IMR-90 (cell line): ENCODE measurements around the gene SLC44A1. TPM values are rescaled to one million over a fixed set of nuclear protein-coding genes. Genes with fewer than 3 reads are reported as not detected.

ENCODE experiments used
- ATAC-seq: fragments of 200-7000 bp; cut with Tn5 transposase; 2 replicates; pipeline ENCODE4 v1.9.1; 2020; ENCODE audit warnings: low read depth, mild to moderate bottlenecking, moderate library complexity
- BruUV-seq: library from RNA; stranded (reverse); fragments of 400-500 nt; replicated peaks from 2 replicates; lab custom pipeline; 2021; lab: Mats Ljungman, UMichigan
- CTCF ChIA-PET: fragments of 300-600 bp; formaldehyde crosslinking; extraction: SDS; loops from one replicate; lab custom pipeline; 2021; ENCODE audit warnings: antibody characterized with exemption; lab: Yijun Ruan, JAX
- POLR2A ChIA-PET: fragments of 300-600 bp; sonication (Branson Sonifier 250); formaldehyde crosslinking; loops from one replicate; lab custom pipeline; 2022; ENCODE audit warnings: antibody characterized with exemption; ENCODE audit not compliant: unreplicated experiment; lab: Charles Lee
- DNase-seq: peaks from one replicate; pipeline ENCODE4 v3.0.0; 2013
- H2AFZ ChIP-seq: replicated peaks from 2 replicates; pipeline ENCODE3; 2013; ENCODE audit warnings: low read length, mild to moderate bottlenecking; ENCODE audit not compliant: poor library complexity
- H2AK5ac ChIP-seq: 2 replicates; pipeline ENCODE4 v1.6.1; 2013; ENCODE audit warnings: low read depth, low read length, inconsistent platforms
- H2AK9ac ChIP-seq: replicated peaks from 2 replicates; pipeline ENCODE3; 2013; ENCODE audit warnings: mild to moderate bottlenecking, low read depth, low read length, moderate library complexity; ENCODE audit not compliant: poor library complexity
- H2BK120ac ChIP-seq: 2 replicates; pipeline ENCODE4 v1.6.1; 2013; ENCODE audit warnings: low read depth, low read length, inconsistent platforms
- H2BK15ac ChIP-seq: 3 replicates; pipeline ENCODE4 v1.6.1; 2013; ENCODE audit warnings: low read depth, low read length, inconsistent platforms
- H2BK20ac ChIP-seq: 2 replicates; pipeline ENCODE4 v1.6.1; 2013; ENCODE audit warnings: low read depth, mild to moderate bottlenecking, inconsistent platforms, low read length, moderate library complexity
- H2BK5ac ChIP-seq: 2 replicates; pipeline ENCODE4 v1.6.1; 2013; ENCODE audit warnings: mild to moderate bottlenecking, low read depth, low read length, inconsistent platforms; ENCODE audit not compliant: poor library complexity, severe bottlenecking
- H3K14ac ChIP-seq: replicated peaks from 2 replicates; pipeline ENCODE4 v1.6.1; 2013; ENCODE audit warnings: low read depth, low read length, inconsistent platforms
- H3K18ac ChIP-seq: 2 replicates; pipeline ENCODE4 v1.6.1; 2013; ENCODE audit warnings: low read depth, low read length, control low read depth
- H3K23ac ChIP-seq: 2 replicates; pipeline ENCODE4 v1.6.1; 2013; ENCODE audit warnings: low read depth, low read length, inconsistent platforms
- H3K27ac ChIP-seq: 2 replicates; pipeline ENCODE4 v1.5.1; 2013; ENCODE audit warnings: mild to moderate bottlenecking, control low read depth, low read length; ENCODE audit not compliant: insufficient read depth
- H3K27me3 ChIP-seq: 2 replicates; pipeline ENCODE4 v1.6.1; 2013; ENCODE audit warnings: low read length; ENCODE audit not compliant: control insufficient read depth, insufficient read depth
- H3K36me3 ChIP-seq: 2 replicates; pipeline ENCODE4 v1.6.1; 2013; ENCODE audit warnings: low read length, mixed read lengths; ENCODE audit not compliant: control insufficient read depth, insufficient read depth
- H3K4ac ChIP-seq: 2 replicates; pipeline ENCODE4 v1.6.1; 2013; ENCODE audit warnings: low read depth, low read length, inconsistent platforms
- H3K4me1 ChIP-seq: 2 replicates; pipeline ENCODE4 v1.6.1; 2013; ENCODE audit warnings: low read length, mixed read lengths; ENCODE audit not compliant: control insufficient read depth, insufficient read depth
- H3K4me2 ChIP-seq: 2 replicates; pipeline ENCODE4 v1.6.1; 2013; ENCODE audit warnings: low read depth, mild to moderate bottlenecking, control low read depth, low read length, moderate library complexity
- H3K4me3 ChIP-seq: 2 replicates; pipeline ENCODE4 v1.5.1; 2013; ENCODE audit warnings: low read depth, mild to moderate bottlenecking, control low read depth, low read length, moderate library complexity; ENCODE audit not compliant: insufficient read depth
- H3K56ac ChIP-seq: 2 replicates; pipeline ENCODE4 v1.6.1; 2013; ENCODE audit warnings: low read length, inconsistent platforms; ENCODE audit not compliant: insufficient read depth; ENCODE audit errors: extremely low read depth
- H3K79me1 ChIP-seq, 2 experiments: 2 replicates each; pipeline ENCODE4 v1.6.1; 2013; ENCODE audit warnings: low read length in 2 of 2, inconsistent platforms in 1 of 2, low read depth in 1 of 2
- H3K9ac ChIP-seq: 2 replicates; pipeline ENCODE4 v1.6.1; 2013; ENCODE audit warnings: low read depth, low read length, control low read depth
- H3K9me1 ChIP-seq: 2 replicates; pipeline ENCODE4 v1.6.1; 2013; ENCODE audit warnings: low read length, inconsistent platforms; ENCODE audit not compliant: insufficient read depth
- H3K9me3 ChIP-seq: 2 replicates; pipeline ENCODE4 v1.6.1; 2013; ENCODE audit warnings: low read length; ENCODE audit not compliant: control insufficient read depth, insufficient read depth
- H4K20me1 ChIP-seq: 2 replicates; pipeline ENCODE4 v1.6.1; 2013; ENCODE audit warnings: low read length, inconsistent platforms; ENCODE audit not compliant: insufficient read depth
- H4K5ac ChIP-seq: 2 replicates; pipeline ENCODE4 v1.6.1; 2013; ENCODE audit warnings: mild to moderate bottlenecking, low read depth, low read length, control low read depth
- H4K8ac ChIP-seq, 2 experiments: 2 replicates each; pipeline ENCODE4 v1.6.1; 2013; ENCODE audit warnings: low read depth in 2 of 2, low read length in 2 of 2, control low read depth in 1 of 2, inconsistent platforms in 1 of 2
- H4K91ac ChIP-seq: 2 replicates; pipeline ENCODE4 v1.6.1; 2013; ENCODE audit warnings: low read depth, low read length, inconsistent platforms; ENCODE audit not compliant: insufficient read depth
- BHLHE40 ChIP-seq: fragments of 150-350 bp; IDR thresholded peaks from 2 replicates; pipeline ENCODE4 v1.6.1; 2016; ENCODE audit warnings: mild to moderate bottlenecking, low read depth, low read length
- CEBPB ChIP-seq: IDR thresholded peaks from 2 replicates; pipeline ENCODE4 v1.6.1; 2012; ENCODE audit warnings: low read depth, low read length, improper control_type of control experiment
- FOS ChIP-seq: fragments of 150-350 bp; IDR thresholded peaks from 2 replicates; pipeline ENCODE4 v1.6.1; 2016; ENCODE audit warnings: low read depth, low read length
- MAFK ChIP-seq: IDR thresholded peaks from 2 replicates; pipeline ENCODE4 v1.6.1; 2012; ENCODE audit warnings: low read depth, low read length, improper control_type of control experiment
- MAZ ChIP-seq: IDR thresholded peaks from 2 replicates; pipeline ENCODE4 v1.6.1; 2012; ENCODE audit warnings: low read depth, mild to moderate bottlenecking, low read length, improper control_type of control experiment, moderate library complexity, borderline replicate concordance
- MXI1 ChIP-seq: IDR thresholded peaks from 2 replicates; pipeline ENCODE4 v1.6.1; 2012; ENCODE audit warnings: low read depth, mild to moderate bottlenecking, low read length, moderate library complexity, borderline replicate concordance
- NFE2L2 ChIP-seq: fragments of 150-350 bp; IDR thresholded peaks from 2 replicates; pipeline ENCODE4 v1.6.1; 2016; ENCODE audit warnings: low read depth, mild to moderate bottlenecking, low read length
- POLR2A ChIP-seq: IDR thresholded peaks from 2 replicates; pipeline ENCODE4 v1.6.1; 2012; ENCODE audit warnings: mild to moderate bottlenecking, low read depth, low read length
- RAD21 ChIP-seq: IDR thresholded peaks from 2 replicates; pipeline ENCODE4 v1.6.1; 2012; ENCODE audit warnings: low read length, improper control_type of control experiment
- RCOR1 ChIP-seq: IDR thresholded peaks from 2 replicates; pipeline ENCODE4 v1.6.1; 2012; ENCODE audit warnings: mild to moderate bottlenecking, low read length, improper control_type of control experiment; ENCODE audit not compliant: insufficient replicate concordance
- RFX5 ChIP-seq: IDR thresholded peaks from 2 replicates; pipeline ENCODE4 v1.8.0; 2012; ENCODE audit warnings: low read depth, mild to moderate bottlenecking, low read length, moderate library complexity
- SMC3 ChIP-seq: fragments of 150-350 bp; IDR thresholded peaks from 2 replicates; pipeline ENCODE4 v1.6.1; 2016; ENCODE audit warnings: low read depth, mild to moderate bottlenecking, antibody characterized with exemption, low read length, moderate library complexity
- WGBS, 2 experiments: methylation state at CpG; one replicate each; pipeline versions ENCODE4 v1.1.5 to v1.1.7; 2013; ENCODE audit warnings: missing lambda C conversion rate in 2 of 2; ENCODE audit not compliant: insufficient read length in 1 of 2; ENCODE audit errors: extremely low coverage in 2 of 2; 5-methylcytosine and 5-hydroxymethylcytosine counted together
- dilution Hi-C: fragments of 300-500 bp; cut with HindIII; formaldehyde crosslinking; loops from one replicate; pipeline ENCODE4 v1.14.3; 2018; ENCODE audit warnings: low sequenced_read_pairs; ENCODE audit not compliant: unreplicated experiment
- in situ Hi-C: fragments of 300-500 bp; cut with MboI; formaldehyde crosslinking; loops from 3 replicates; pipeline ENCODE4 v1.14.3; 2019; ENCODE audit warnings: low sequenced_read_pairs, inconsistent platforms, mixed read lengths
- intact Hi-C: fragments of 100-400 bp; cut with micrococcal nuclease; formaldehyde crosslinking; loops from 2 replicates; pipeline ENCODE4 v1.10.0; 2022
- polyA plus RNA-seq, 3 experiments: library from polyadenylated mRNA; depleted of rRNA; stranded (reverse); fragments of >200 nt; gene quantifications; 2 replicates each; pipeline ENCODE4 v1.2.3, GENCODE V29; 2012; ENCODE audit warnings: low replicate concordance in 1 of 3
- total RNA-seq: library from RNA; depleted of rRNA; stranded (reverse); fragments of >200 nt; gene quantifications from 2 replicates; pipeline ENCODE4 v1.2.3, GENCODE V29; 2012
- TF ChIP-seq, protein P1 (sequence below): conservative IDR thresholded peaks from 2 replicates; pipeline ENCODE4 v1.5.1; 2012; ENCODE audit warnings: mild to moderate bottlenecking, low read depth, low read length, improper control_type of control experiment
- TF ChIP-seq, protein P2 (sequence below): fragments of 150-350 bp; IDR thresholded peaks from 2 replicates; pipeline ENCODE4 v1.6.1; 2017; ENCODE audit warnings: mild to moderate bottlenecking, antibody characterized with exemption, low read length, low read depth
- TF ChIP-seq, protein P3 (sequence below): fragments of 150-350 bp; IDR thresholded peaks from 2 replicates; pipeline ENCODE4 v1.6.1; 2016; ENCODE audit warnings: low read depth, mild to moderate bottlenecking, low read length, moderate library complexity, borderline replicate concordance

SLC44A1 gene
- total and polyA plus RNA-seq, 2 of the 4 experiments (the other 2 are of a cell fraction) = 5.2 to 21.7 TPM

DNA sequence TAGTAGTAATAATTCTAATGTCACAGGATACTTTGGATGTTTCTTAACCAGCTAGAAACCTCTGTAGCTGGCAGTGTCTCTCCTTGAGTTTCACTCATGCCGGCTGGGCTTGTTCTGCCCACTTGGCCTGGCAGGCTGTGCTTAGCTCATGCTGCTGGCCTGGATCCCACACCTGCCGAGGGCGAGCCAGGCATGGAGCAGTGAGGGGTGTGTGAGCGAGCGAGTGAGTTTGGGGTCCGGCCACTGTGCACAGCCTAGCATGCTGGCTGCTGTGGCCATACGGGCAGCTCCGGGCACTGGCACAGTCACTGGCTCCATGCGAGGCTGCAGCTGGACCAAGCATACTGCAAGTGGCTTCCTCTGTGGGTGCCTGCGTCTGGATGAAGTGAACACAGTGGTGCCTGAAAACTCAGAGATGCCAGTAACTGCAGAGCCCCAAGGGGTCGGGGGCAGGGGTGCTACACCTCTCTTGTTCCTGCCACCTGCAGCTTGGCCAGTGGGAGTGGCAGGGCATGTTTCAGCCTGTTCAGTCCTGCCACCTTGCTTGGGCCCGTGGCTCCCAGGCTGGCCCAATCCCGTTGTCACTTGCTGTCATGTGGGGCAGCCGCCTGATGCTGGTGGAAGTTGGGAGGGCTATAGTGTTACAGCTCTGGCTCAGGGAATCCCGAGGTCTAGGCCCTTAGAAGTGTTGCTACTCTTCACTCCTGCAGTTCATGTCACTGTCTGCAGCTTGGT, 213.3 kb downstream of the SLC44A1 start:
- Histone ChIP-seq H3K4me1 (peaks cover 4% of the 10 kb centered on the region), H2AK9ac (no peak overlapping the region), H4K91ac (no peak overlapping the region), H3K27me3 (no peaks in the 10 kb centered on the region), H3K9me3 (peaks cover 5% of the 10 kb centered on the region; the same call in 1 of the 2 replicates), H3K9me1 (peaks cover 5% of the 10 kb centered on the region; the same call in 1 of the 2 replicates), H3K36me3 (peaks cover 6% of the 10 kb centered on the region), H2BK5ac (no peak overlapping the region), H3K4me3 (no peak overlapping the region), H2BK120ac (no peak overlapping the region), H3K9ac (no peak overlapping the region), H3K18ac (no peak overlapping the region), H2AFZ (no peak overlapping the region), H3K4me2 (no peak overlapping the region), H3K79me1 (peaks cover 40 to 52% of the 10 kb centered on the region in 2 experiments), H3K23ac (no peak overlapping the region), H3K4ac (no peak overlapping the region), H4K5ac (no peak overlapping the region), H2AK5ac (peak overlapping the region; percentile 24; the same call in 1 of the 2 replicates), H2BK20ac (no peak overlapping the region), H3K14ac (no peak overlapping the region), H3K56ac (no peak overlapping the region), H4K20me1 (peaks cover 29% of the 10 kb centered on the region), H2BK15ac (no peak overlapping the region), H3K27ac (no peak overlapping the region), H4K8ac (no peak overlapping the region)
- ChIA-PET POLR2A (no interaction called here), CTCF (interaction anchor here (1.0 kb wide), 1 partner anchor 26 kb away, joined by 3 read pairs; no protein-coding TSS in a partner anchor)
- WGBS, 2 experiments = 100% methylated on average over 4 of the region's 15 CpGs; no CpG with 5 or more reads in 1 of the 2 experiments
- in situ Hi-C loops (no loop called here), dilution Hi-C loops (no loop called here), intact Hi-C loops (no loop called here)
- DNase-seq (no peak), ATAC-seq (no peak)
- no TSS peak for BruUV-seq
- TF ChIP-seq, protein P1, sequence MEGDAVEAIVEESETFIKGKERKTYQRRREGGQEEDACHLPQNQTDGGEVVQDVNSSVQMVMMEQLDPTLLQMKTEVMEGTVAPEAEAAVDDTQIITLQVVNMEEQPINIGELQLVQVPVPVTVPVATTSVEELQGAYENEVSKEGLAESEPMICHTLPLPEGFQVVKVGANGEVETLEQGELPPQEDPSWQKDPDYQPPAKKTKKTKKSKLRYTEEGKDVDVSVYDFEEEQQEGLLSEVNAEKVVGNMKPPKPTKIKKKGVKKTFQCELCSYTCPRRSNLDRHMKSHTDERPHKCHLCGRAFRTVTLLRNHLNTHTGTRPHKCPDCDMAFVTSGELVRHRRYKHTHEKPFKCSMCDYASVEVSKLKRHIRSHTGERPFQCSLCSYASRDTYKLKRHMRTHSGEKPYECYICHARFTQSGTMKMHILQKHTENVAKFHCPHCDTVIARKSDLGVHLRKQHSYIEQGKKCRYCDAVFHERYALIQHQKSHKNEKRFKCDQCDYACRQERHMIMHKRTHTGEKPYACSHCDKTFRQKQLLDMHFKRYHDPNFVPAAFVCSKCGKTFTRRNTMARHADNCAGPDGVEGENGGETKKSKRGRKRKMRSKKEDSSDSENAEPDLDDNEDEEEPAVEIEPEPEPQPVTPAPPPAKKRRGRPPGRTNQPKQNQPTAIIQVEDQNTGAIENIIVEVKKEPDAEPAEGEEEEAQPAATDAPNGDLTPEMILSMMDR = no peak
- TF ChIP-seq MAZ (no peak), MXI1 (no peak), RFX5 (no peak), RCOR1 (no peak), BHLHE40 (no peak), FOS (no peak), RAD21 (no peak), CEBPB (no peak), MAFK (no peak), NFE2L2 (no peak), SMC3 (no peak), POLR2A (no peak)
- TF ChIP-seq, protein P2, sequence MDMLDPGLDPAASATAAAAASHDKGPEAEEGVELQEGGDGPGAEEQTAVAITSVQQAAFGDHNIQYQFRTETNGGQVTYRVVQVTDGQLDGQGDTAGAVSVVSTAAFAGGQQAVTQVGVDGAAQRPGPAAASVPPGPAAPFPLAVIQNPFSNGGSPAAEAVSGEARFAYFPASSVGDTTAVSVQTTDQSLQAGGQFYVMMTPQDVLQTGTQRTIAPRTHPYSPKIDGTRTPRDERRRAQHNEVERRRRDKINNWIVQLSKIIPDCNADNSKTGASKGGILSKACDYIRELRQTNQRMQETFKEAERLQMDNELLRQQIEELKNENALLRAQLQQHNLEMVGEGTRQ = no peak
- TF ChIP-seq, protein P3, sequence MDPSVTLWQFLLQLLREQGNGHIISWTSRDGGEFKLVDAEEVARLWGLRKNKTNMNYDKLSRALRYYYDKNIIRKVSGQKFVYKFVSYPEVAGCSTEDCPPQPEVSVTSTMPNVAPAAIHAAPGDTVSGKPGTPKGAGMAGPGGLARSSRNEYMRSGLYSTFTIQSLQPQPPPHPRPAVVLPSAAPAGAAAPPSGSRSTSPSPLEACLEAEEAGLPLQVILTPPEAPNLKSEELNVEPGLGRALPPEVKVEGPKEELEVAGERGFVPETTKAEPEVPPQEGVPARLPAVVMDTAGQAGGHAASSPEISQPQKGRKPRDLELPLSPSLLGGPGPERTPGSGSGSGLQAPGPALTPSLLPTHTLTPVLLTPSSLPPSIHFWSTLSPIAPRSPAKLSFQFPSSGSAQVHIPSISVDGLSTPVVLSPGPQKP = no peak
